Calu3 (cell line): ENCODE measurements around the gene DLEC1. TPM values are rescaled to one million over a fixed set of nuclear protein-coding genes. Genes with fewer than 3 reads are reported as not detected.

Experiments used
- BruUV-seq: library from RNA; stranded (reverse); fragments of 400-500 nt; replicated peaks from 2 replicates; lab custom pipeline; 2021; lab: Mats Ljungman, UMichigan
- CTCF ChIA-PET: fragments of 300-600 bp; sonication (Branson Sonifier 250); formaldehyde crosslinking; loops from one replicate; lab custom pipeline; 2022; ENCODE audit warnings: antibody characterized with exemption; lab: Charles Lee
- DNase-seq: peaks from one replicate; pipeline ENCODE4 v3.0.0; 2022
- H3K27ac Mint-ChIP-seq: one replicate; pipeline ENCODE4 v1.8.0; 2022; ENCODE audit warnings: mixed read lengths; ENCODE audit not compliant: unreplicated experiment
- H3K27me3 Mint-ChIP-seq: one replicate; pipeline ENCODE4 v1.8.0; 2022; ENCODE audit warnings: mixed read lengths; ENCODE audit not compliant: unreplicated experiment
- H3K36me3 Mint-ChIP-seq: one replicate; pipeline ENCODE4 v1.8.0; 2022; ENCODE audit warnings: mild to moderate bottlenecking, moderate library complexity, mixed read lengths; ENCODE audit not compliant: insufficient read depth, unreplicated experiment
- H3K4me1 Mint-ChIP-seq: one replicate; pipeline ENCODE4 v1.8.0; 2022; ENCODE audit warnings: mild to moderate bottlenecking, low read depth, mixed read lengths; ENCODE audit not compliant: unreplicated experiment
- H3K4me3 Mint-ChIP-seq: one replicate; pipeline ENCODE4 v1.8.0; 2022; ENCODE audit warnings: mild to moderate bottlenecking, low read depth, moderate library complexity, mixed read lengths; ENCODE audit not compliant: unreplicated experiment
- H3K9me3 Mint-ChIP-seq: one replicate; pipeline ENCODE4 v1.8.0; 2022; ENCODE audit warnings: low read depth, mixed read lengths; ENCODE audit not compliant: unreplicated experiment
- intact Hi-C: fragments of 100-400 bp; cut with micrococcal nuclease; formaldehyde crosslinking; loops from one replicate; pipeline ENCODE4 v1.10.0; 2022; ENCODE audit not compliant: unreplicated experiment
- total RNA-seq: library from RNA; stranded (reverse); gene quantifications from 2 replicates; pipeline ENCODE4 v1.2.3, GENCODE V29; 2022
- TF ChIP-seq, protein P1 (sequence below): fragments of 200-600 bp; IDR thresholded peaks from one replicate; pipeline ENCODE4 v1.8.0; 2022; ENCODE audit warnings: antibody characterized with exemption; ENCODE audit not compliant: unreplicated experiment

The DLEC1 gene
- total RNA-seq, 1 experiment from 2014 or later: 0.28 TPM

- intact Hi-C loops: no loop called here
- H3K4me1 Mint-ChIP-seq: peaks cover 35% of the 10 kb centered on the region
- H3K27ac Mint-ChIP-seq: peak overlapping the region; percentile 48
- no peak for DNase-seq
- H3K27me3 Mint-ChIP-seq: no peaks in the 10 kb centered on the region
- H3K36me3 Mint-ChIP-seq: peaks cover 36% of the 10 kb centered on the region
- TF ChIP-seq, protein P1, sequence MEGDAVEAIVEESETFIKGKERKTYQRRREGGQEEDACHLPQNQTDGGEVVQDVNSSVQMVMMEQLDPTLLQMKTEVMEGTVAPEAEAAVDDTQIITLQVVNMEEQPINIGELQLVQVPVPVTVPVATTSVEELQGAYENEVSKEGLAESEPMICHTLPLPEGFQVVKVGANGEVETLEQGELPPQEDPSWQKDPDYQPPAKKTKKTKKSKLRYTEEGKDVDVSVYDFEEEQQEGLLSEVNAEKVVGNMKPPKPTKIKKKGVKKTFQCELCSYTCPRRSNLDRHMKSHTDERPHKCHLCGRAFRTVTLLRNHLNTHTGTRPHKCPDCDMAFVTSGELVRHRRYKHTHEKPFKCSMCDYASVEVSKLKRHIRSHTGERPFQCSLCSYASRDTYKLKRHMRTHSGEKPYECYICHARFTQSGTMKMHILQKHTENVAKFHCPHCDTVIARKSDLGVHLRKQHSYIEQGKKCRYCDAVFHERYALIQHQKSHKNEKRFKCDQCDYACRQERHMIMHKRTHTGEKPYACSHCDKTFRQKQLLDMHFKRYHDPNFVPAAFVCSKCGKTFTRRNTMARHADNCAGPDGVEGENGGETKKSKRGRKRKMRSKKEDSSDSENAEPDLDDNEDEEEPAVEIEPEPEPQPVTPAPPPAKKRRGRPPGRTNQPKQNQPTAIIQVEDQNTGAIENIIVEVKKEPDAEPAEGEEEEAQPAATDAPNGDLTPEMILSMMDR: no peak
- H3K4me3 Mint-ChIP-seq: no peak overlapping the region
- no TSS peak for BruUV-seq
- no peaks in the 10 kb centered on the region for H3K9me3 Mint-ChIP-seq
- CTCF ChIA-PET: no interaction called here
Measured at GRCh38 chr3:38027466-38028465, 11.2 kb upstream of the DLEC1 start.

DNA sequence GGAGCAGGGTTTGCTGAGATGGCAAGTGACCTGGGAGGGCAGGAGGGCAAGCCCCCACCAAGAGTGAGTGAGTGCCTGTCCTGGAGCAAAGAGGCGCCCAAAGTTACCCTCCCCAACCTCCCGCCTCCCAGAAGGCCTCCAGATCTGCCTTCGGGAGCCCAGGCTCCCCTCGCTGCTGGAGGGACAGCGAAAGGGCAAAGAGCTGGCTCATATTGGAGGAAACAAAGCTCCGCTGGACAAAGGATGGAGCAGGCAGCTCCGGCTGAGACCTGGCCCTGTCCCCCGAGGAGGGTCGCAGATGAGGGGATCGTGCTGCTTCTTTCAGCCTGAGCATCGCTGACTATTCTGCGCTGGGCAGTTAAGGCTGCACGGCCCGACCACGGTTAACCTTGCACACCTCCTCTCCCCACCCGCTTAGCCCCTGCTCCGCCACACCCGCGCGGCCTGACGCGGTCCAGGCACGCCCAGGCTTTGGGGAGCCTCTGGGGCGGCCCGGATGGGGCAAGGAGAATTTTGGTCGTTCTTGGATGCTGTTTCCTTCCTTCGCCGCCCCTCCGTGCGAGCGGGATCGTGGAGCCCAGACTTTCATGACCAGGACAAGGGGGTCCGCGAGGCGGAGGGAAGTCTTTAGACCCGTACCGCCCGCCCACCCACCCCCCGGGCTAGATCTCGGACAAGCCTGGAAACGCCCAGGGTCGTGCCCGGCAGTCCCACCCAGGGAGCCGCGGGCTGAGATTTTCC, 10.2 kb upstream of the DLEC1 start:
- Mint-ChIP-seq H3K27ac (peak overlapping the region; percentile 48), H3K4me3 (peak overlapping the region; percentile 57), H3K36me3 (peaks cover 34% of the 10 kb centered on the region), H3K27me3 (no peaks in the 10 kb centered on the region), H3K9me3 (no peaks in the 10 kb centered on the region), H3K4me1 (peaks cover 35% of the 10 kb centered on the region)
- DNase-seq: no peak
- intact Hi-C loops: no loop called here
- no TSS peak for BruUV-seq
- TF ChIP-seq, protein P1: no peak
- CTCF ChIA-PET: no interaction called here

GRCh38 chr3:38029400-38030125, 9.4 kb upstream of the DLEC1 start, which contains the start of gene PLCD1:
Gene PLCD1 (minus strand): TSS chr3:38029642. CDS start chr3:38029539, 103 bp downstream.
- peak within 1 kb of the TSS; percentile 48 for H3K27ac Mint-ChIP-seq
- BruUV-seq: no TSS peak
- TF ChIP-seq, protein P1: no peak
- no peaks in the 10 kb centered on the region for H3K27me3 Mint-ChIP-seq
- H3K4me3 Mint-ChIP-seq: peak within 1 kb of the TSS; percentile 57
- H3K9me3 Mint-ChIP-seq: no peaks in the 10 kb centered on the region
- H3K36me3 Mint-ChIP-seq: peaks cover 26% of the 10 kb centered on the region
- intact Hi-C loops: no loop called here
- DNase-seq: peak; percentile 56
- CTCF ChIA-PET: interaction anchor here (0.6 to 1.1 kb wide), 3 partner anchors 9 to 226 kb away, joined by 3 to 4 read pairs (median 4); partner anchors contain the start of gene DLEC1
- peaks cover 32% of the 10 kb centered on the region for H3K4me1 Mint-ChIP-seq
